Esophagus squamous epithelium (tissue), 5 donors: ENCODE data around the gene RBM42. TPM values are rescaled to one million over a fixed set of nuclear protein-coding genes. Genes with fewer than 3 reads are reported as not detected.

Source experiments
- DNase-seq: peaks from one replicate; lab custom pipeline; 2025; lab: John Stamatoyannopoulos, UW
- H3K27ac ChIP-seq, 4 donors: fragments of 200-600 bp; sonication (generic); one replicate each; pipeline ENCODE4 v1.5.1; 2016 to 2019; ENCODE audit warnings: mild to moderate bottlenecking in 1 of 4
- H3K27me3 ChIP-seq, 4 donors: fragments of 200-600 bp; sonication (generic); 1 replicate in 3 of 4; 2 replicates in 1 of 4; pipeline versions ENCODE4 v1.5.1 to v1.6.0; 2017 to 2021; ENCODE audit warnings: antibody characterized with exemption in 1 of 4
- H3K36me3 ChIP-seq, 3 donors: fragments of 200-600 bp; sonication (generic); one replicate each; pipeline ENCODE4 v1.5.1; 2016 to 2019
- H3K4me1 ChIP-seq, 3 donors: fragments of 200-600 bp; sonication (generic); one replicate each; pipeline ENCODE4 v1.5.1; 2017 to 2019
- H3K4me3 ChIP-seq, 4 donors: fragments of 200-600 bp; sonication (generic); 1 replicate in 3 of 4; 2 replicates in 1 of 4; pipeline ENCODE4 v1.5.1; 2016 to 2019; ENCODE audit warnings: mild to moderate bottlenecking in 2 of 4, moderate library complexity in 1 of 4
- H3K9me3 ChIP-seq, 3 donors: fragments of 200-600 bp; sonication (generic); one replicate each; pipeline ENCODE4 v1.5.1; 2016 to 2019
- CTCF ChIP-seq, 6 experiments: fragments of 450-650 bp in 4 of 6; fragments of 200-600 bp in 2 of 6; sonication (generic) in 2 of 6; IDR thresholded peaks; one replicate each; pipeline ENCODE4 v1.5.1; 2016 to 2019; ENCODE audit warnings: antibody characterized with exemption in 6 of 6, mild to moderate bottlenecking in 4 of 6, moderate library complexity in 4 of 6
- POLR2A ChIP-seq, 4 donors: fragments of 450-650 bp; IDR thresholded peaks; one replicate each; pipeline ENCODE4 v1.6.1; 2017; ENCODE audit warnings: antibody characterized with exemption in 4 of 4, mild to moderate bottlenecking in 4 of 4, moderate library complexity in 3 of 4
- WGBS, 2 donors: methylation state at CpG; one replicate each; pipeline ENCODE4 v1.1.5; 2018; 5-methylcytosine and 5-hydroxymethylcytosine counted together
- intact Hi-C: fragments of 100-400 bp; cut with DNase I; formaldehyde crosslinking; loops from one replicate; pipeline ENCODE4 v1.15.0; 2022
- total RNA-seq, 4 donors: library from RNA; depleted of rRNA; stranded (reverse); fragments of >200 nt; gene quantifications; one replicate each; pipeline ENCODE4 v1.1.0, GENCODE V29; 2016
- donor health status: DM: yes; HTN: yes; CAD: no.

The RBM42 gene
- 10 to 100 TPM; 52.1 to 59.1 (median 53.0) TPM for total RNA-seq

GRCh38 chr19:35628565-35629331, at the start of gene RBM42:
TSS of gene RBM42 (plus strand) at chr19:35629036. CDS start at chr19:35629154, 118 bp downstream.
- DNase-seq: peak; percentile 85
- H3K27ac ChIP-seq: peak within 1 kb of the TSS; percentile 92 to 97 (median 93)
- H3K4me1 ChIP-seq: peaks cover 12 to 26% (median 14%) of the 10 kb centered on the region in 3 donors
- TF ChIP-seq CTCF (IDR thresholded peaks at IDR 0.05): peak in 2 of 6 experiments; percentile 9 to 52
- peak in 3 of 4 donors; percentile 72 to 80 (median 73) for TF ChIP-seq POLR2A (IDR thresholded peaks at IDR 0.05)
- H3K4me3 ChIP-seq: peak within 1 kb of the TSS; percentile 84 to 96 (median 90)
- H3K9me3 ChIP-seq: no peaks in the 10 kb centered on the region
- WGBS, 2 donors: 0% methylated on average over 16 to 19 of the region's 56 CpGs
- H3K36me3 ChIP-seq: peaks cover 9 to 40% (median 30%) of the 10 kb centered on the region in 3 donors
- no peaks in the 10 kb centered on the region for H3K27me3 ChIP-seq
- intact Hi-C loops: no loop called here

GRCh38 chr19:35582760-35583159, 46.1 kb upstream of the RBM42 start:
- peaks cover 0 to 5% (median 0%) of the 10 kb centered on the region in 3 donors for H3K9me3 ChIP-seq
- H3K27me3 ChIP-seq: peaks cover 0 to 40% (median 0%) of the 10 kb centered on the region in 4 donors
- TF ChIP-seq POLR2A (IDR thresholded peaks at IDR 0.05) (no peak), CTCF (IDR thresholded peaks at IDR 0.05) (no peak)
- no peak overlapping the region for H3K27ac ChIP-seq
- no peaks in the 10 kb centered on the region for H3K4me1 ChIP-seq
- H3K36me3 ChIP-seq: no peaks in the 10 kb centered on the region
- no peak for DNase-seq
- 43 to 78% methylated on average over 1 of the region's 1 CpG for WGBS, 2 donors
- no peak overlapping the region for H3K4me3 ChIP-seq
- intact Hi-C loops: no loop called here

GRCh38 chr19:35585848-35586247, 43.0 kb upstream of the RBM42 start, which contains the start of gene PMIS2:
TSS of gene PMIS2 (plus strand) at chr19:35586173. CDS start at chr19:35586260, 87 bp downstream.
- H3K4me1 ChIP-seq: no peaks in the 10 kb centered on the region
- H3K4me3 ChIP-seq: no peak within 1 kb of the TSS
- no peak for DNase-seq
- WGBS, 2 donors: 49 to 83% methylated on average over 1 to 10 of the region's 16 CpGs
- H3K27me3 ChIP-seq: peaks cover 0 to 39% (median 0%) of the 10 kb centered on the region in 4 donors
- H3K36me3 ChIP-seq: no peaks in the 10 kb centered on the region
- no peak within 1 kb of the TSS for H3K27ac ChIP-seq
- TF ChIP-seq CTCF (IDR thresholded peaks at IDR 0.05) (no peak), POLR2A (IDR thresholded peaks at IDR 0.05) (no peak)
- no peaks in the 10 kb centered on the region for H3K9me3 ChIP-seq
- intact Hi-C loops: no loop called here

- no peak overlapping the region for H3K4me3 ChIP-seq
- H3K9me3 ChIP-seq: no peaks in the 10 kb centered on the region
- H3K27ac ChIP-seq: no peak overlapping the region
- H3K36me3 ChIP-seq: no peaks in the 10 kb centered on the region
- DNase-seq: no peak
- peaks cover 0 to 44% (median 0%) of the 10 kb centered on the region in 4 donors for H3K27me3 ChIP-seq
- intact Hi-C loops: no loop called here
- no peaks in the 10 kb centered on the region for H3K4me1 ChIP-seq
- WGBS, 2 donors: 27 to 38% methylated on average over 1 of the region's 1 CpG
- no peak for TF ChIP-seq CTCF (IDR thresholded peaks at IDR 0.05)
- no peak for TF ChIP-seq POLR2A (IDR thresholded peaks at IDR 0.05)
Measured at GRCh38 chr19:35587321-35587720, 41.5 kb upstream of the RBM42 start.

- WGBS, 2 donors: 65 to 69% methylated on average over 3 of the region's 3 CpGs
- intact Hi-C loops: no loop called here
- TF ChIP-seq CTCF (IDR thresholded peaks at IDR 0.05) (no peak), POLR2A (IDR thresholded peaks at IDR 0.05) (no peak)
- Histone ChIP-seq H3K27ac (no peak overlapping the region), H3K36me3 (no peaks in the 10 kb centered on the region), H3K4me3 (no peak overlapping the region), H3K27me3 (peaks cover 0 to 24% (median 0%) of the 10 kb centered on the region in 4 donors), H3K9me3 (no peaks in the 10 kb centered on the region), H3K4me1 (no peaks in the 10 kb centered on the region)
- no peak for DNase-seq
Measured at GRCh38 chr19:35590875-35591274, 38.0 kb upstream of the RBM42 start.
